Measurements from ENCODE around the gene C2CD2. TPM values are rescaled to one million over a fixed set of nuclear protein-coding genes. Genes with fewer than 3 reads are reported as not detected.
A peak's percentile ranks its signal among the peaks of the same experiment; 100 is the strongest.

The C2CD2 gene
- total RNA-seq, 2 donors from 2014 or later, result 26.3 to 28.7 TPM

DNA sequence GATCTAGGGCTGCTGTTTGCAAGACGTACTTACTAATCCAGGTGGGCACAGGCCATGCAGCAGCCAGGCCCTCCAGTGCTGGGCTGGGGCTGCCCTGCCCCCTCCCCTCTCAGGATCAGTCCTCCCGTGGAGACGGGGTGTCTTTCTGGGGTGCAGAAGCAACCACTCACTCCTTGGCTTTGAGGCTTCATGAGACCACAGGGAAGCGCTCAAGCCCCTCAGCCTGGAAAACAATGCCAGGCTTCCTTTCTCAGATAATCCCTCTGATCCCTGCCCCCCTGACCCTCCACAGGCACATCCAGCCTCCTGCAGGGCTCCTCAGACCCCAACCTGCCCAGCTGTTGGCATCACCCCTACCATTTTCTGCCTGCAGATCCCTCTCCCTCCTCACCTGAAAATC is 13.9 kb upstream of the C2CD2 start:
- WGBS, 2 experiments (ENCODE audit: insufficient coverage in 1 of 2, insufficient read length in 1 of 2), result 85% methylated on average over 4 of the region's 4 CpGs; no CpG with 5 or more reads in 1 of the 2 experiments
- Histone ChIP-seq H3K27ac (ENCODE audit: low read depth, low read length) (no peak overlapping the region), H3K9me3 (ENCODE audit: control insufficient read depth, low read length) (no peaks in the 10 kb centered on the region), H3K36me3 (ENCODE audit: control insufficient read depth, insufficient read depth, low read length) (no peaks in the 10 kb centered on the region), H3K4me3 (ENCODE audit: low read length) (no peak overlapping the region), H3K4me1 (ENCODE audit: control insufficient read depth, insufficient read depth, low read length) (peaks cover 3% of the 10 kb centered on the region), H3K9ac (ENCODE audit: extremely low read depth, low read length, poor library complexity, severe bottlenecking) (no peak overlapping the region), H3K27me3 (ENCODE audit: control insufficient read depth, insufficient read depth, low read length, poor library complexity, severe bottlenecking) (no peaks in the 10 kb centered on the region)
- Mint-ChIP-seq H3K4me3 (no peak overlapping the region), H3K4me1 (peaks cover 19% of the 10 kb centered on the region), H3K27ac (peak overlapping the region; percentile 40), H3K36me3 (ENCODE audit: low read depth) (no peaks in the 10 kb centered on the region), H3K27me3 (ENCODE audit: insufficient read depth) (peaks cover 3% of the 10 kb centered on the region), H3K9me3 (peaks cover 1% of the 10 kb centered on the region)
- TF ChIP-seq, protein P1, sequence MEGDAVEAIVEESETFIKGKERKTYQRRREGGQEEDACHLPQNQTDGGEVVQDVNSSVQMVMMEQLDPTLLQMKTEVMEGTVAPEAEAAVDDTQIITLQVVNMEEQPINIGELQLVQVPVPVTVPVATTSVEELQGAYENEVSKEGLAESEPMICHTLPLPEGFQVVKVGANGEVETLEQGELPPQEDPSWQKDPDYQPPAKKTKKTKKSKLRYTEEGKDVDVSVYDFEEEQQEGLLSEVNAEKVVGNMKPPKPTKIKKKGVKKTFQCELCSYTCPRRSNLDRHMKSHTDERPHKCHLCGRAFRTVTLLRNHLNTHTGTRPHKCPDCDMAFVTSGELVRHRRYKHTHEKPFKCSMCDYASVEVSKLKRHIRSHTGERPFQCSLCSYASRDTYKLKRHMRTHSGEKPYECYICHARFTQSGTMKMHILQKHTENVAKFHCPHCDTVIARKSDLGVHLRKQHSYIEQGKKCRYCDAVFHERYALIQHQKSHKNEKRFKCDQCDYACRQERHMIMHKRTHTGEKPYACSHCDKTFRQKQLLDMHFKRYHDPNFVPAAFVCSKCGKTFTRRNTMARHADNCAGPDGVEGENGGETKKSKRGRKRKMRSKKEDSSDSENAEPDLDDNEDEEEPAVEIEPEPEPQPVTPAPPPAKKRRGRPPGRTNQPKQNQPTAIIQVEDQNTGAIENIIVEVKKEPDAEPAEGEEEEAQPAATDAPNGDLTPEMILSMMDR (conservative IDR thresholded peaks at IDR 0.05), result no peak
- DNase-seq, result peak; percentile 54

DNA sequence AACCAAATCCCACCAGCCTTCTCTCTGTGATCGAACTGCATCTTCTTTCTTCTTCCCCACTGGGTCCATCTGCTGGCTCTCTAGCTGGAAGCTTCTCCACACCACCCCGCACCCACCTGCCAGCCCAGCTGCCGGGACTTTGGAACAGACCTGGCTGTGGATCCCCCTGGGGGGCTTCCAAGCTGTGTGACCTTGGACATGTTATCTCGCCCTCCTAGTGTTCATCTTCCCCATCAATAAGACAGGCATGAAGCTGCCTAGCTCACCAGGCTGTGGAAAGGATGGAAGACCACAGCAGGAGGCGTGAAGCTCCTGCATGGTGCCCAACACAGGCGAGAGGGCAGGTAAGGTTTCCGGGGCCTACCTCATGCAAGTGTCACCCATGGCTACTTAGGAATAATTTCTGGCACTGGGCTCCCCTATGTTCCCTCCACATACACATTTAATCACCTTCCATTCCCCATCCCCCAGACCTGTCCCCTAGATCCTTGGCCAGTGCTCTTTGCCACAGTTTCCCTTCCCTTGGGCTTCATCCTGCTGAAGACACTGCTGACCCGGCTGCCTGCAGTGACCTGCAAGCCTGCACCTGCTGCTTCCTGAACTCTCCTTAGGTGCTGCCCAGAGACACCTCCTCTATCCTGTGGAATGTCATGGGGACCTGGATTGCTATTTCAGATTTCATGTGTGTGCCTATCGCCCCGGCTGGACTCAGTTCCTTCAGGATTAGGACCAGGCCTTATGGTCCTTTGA is 13.2 kb upstream of the C2CD2 start:
- Histone ChIP-seq H3K27ac (ENCODE audit: low read depth, low read length) (no peak overlapping the region), H3K9me3 (ENCODE audit: control insufficient read depth, low read length) (no peaks in the 10 kb centered on the region), H3K4me3 (ENCODE audit: low read length) (no peak overlapping the region), H3K36me3 (ENCODE audit: control insufficient read depth, insufficient read depth, low read length) (no peaks in the 10 kb centered on the region), H3K4me1 (ENCODE audit: control insufficient read depth, insufficient read depth, low read length) (peaks cover 3% of the 10 kb centered on the region), H3K27me3 (ENCODE audit: control insufficient read depth, insufficient read depth, low read length, poor library complexity, severe bottlenecking) (no peaks in the 10 kb centered on the region), H3K9ac (ENCODE audit: extremely low read depth, low read length, poor library complexity, severe bottlenecking) (no peak overlapping the region)
- H3K27me3 Mint-ChIP-seq (ENCODE audit: insufficient read depth), result peaks cover 3% of the 10 kb centered on the region
- TF ChIP-seq, protein P1 (conservative IDR thresholded peaks at IDR 0.05), result no peak
- whole genome bisulfite sequencing, 2 experiments (ENCODE audit: insufficient coverage in 1 of 2, insufficient read length in 1 of 2), result 91 to 98% methylated on average over 7 to 10 of the region's 10 CpGs
- H3K27ac Mint-ChIP-seq, result no peak overlapping the region
- no peak overlapping the region for H3K4me3 Mint-ChIP-seq
- no peaks in the 10 kb centered on the region for H3K36me3 Mint-ChIP-seq (ENCODE audit: low read depth)
- H3K4me1 Mint-ChIP-seq, result peaks cover 20% of the 10 kb centered on the region
- DNase-seq, result peak; percentile 39
- peaks cover 1% of the 10 kb centered on the region for H3K9me3 Mint-ChIP-seq

DNA sequence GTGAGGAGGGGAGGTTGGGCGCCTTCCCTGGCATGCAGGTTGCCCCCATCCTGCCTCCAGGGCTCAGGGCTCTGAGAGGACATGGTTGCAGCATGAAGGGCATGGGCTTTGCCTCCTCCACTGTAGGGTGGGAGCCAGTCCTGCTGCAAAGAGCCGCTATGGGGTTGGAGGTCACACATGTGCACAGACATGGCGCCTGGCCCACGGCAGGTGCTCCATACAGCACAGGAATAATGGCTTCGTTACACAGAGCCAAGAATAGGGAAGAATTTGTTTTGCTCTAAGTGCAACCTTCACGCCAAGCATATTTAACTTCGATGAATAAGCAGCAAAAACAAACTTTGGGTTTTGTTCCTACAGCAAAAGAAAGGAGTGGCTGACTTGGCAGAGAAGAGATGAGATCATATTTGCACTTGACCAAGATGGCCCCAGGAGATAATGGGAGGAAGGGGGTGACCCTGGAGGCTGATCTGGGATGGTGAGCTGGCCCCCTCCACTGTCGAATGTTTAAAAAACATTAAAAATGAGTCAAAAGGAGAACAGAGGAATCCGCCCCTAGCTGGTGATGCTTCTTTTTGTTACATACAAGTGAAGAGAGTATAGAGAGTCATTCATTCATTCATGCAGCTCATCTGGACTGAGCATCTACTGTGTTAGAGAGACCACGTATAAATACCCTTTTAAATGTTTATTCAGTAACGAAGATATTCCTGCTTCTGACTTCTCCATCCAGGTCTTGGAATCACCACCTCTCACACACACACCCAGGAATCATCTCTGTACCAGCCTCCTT is 12.4 kb upstream of the C2CD2 start:
- Histone ChIP-seq H3K27ac (ENCODE audit: low read depth, low read length) (no peak overlapping the region), H3K27me3 (ENCODE audit: control insufficient read depth, insufficient read depth, low read length, poor library complexity, severe bottlenecking) (no peaks in the 10 kb centered on the region), H3K4me1 (ENCODE audit: control insufficient read depth, insufficient read depth, low read length) (peaks cover 3% of the 10 kb centered on the region), H3K9ac (ENCODE audit: extremely low read depth, low read length, poor library complexity, severe bottlenecking) (no peak overlapping the region), H3K4me3 (ENCODE audit: low read length) (no peak overlapping the region), H3K9me3 (ENCODE audit: control insufficient read depth, low read length) (no peaks in the 10 kb centered on the region), H3K36me3 (ENCODE audit: control insufficient read depth, insufficient read depth, low read length) (no peaks in the 10 kb centered on the region)
- Mint-ChIP-seq H3K27ac (no peak overlapping the region), H3K4me1 (peaks cover 22% of the 10 kb centered on the region), H3K27me3 (ENCODE audit: insufficient read depth) (peaks cover 3% of the 10 kb centered on the region), H3K36me3 (ENCODE audit: low read depth) (no peaks in the 10 kb centered on the region), H3K9me3 (peaks cover 1% of the 10 kb centered on the region), H3K4me3 (no peak overlapping the region)
- TF ChIP-seq, protein P1 (conservative IDR thresholded peaks at IDR 0.05), result no peak
- 91 to 93% methylated on average over 11 of the region's 11 CpGs for WGBS, 2 experiments (ENCODE audit: insufficient coverage in 1 of 2, insufficient read length in 1 of 2)
- peak; percentile 10 for DNase-seq
